T-cell (primary cell): ENCODE measurements around the gene WNT7A. TPM values are rescaled to one million over a fixed set of nuclear protein-coding genes. Genes with fewer than 3 reads are reported as not detected.

ENCODE experiments used
- ATAC-seq, 4 experiments: fragments of 200-7000 bp in 3 of 4; fragments of 150-1000 bp in 1 of 4; cut with Tn5 transposase; replicated peaks in 1 of 4; 1 replicate in 3 of 4; 2 replicates in 1 of 4; pipeline ENCODE4 v1.10.0; 2021; ENCODE audit warnings: moderate library complexity in 3 of 4, mild to moderate bottlenecking in 2 of 4, moderate number of reproducible peaks in 1 of 4
- CTCF ChIA-PET, 2 donors: fragments of 300-600 bp; sonication (Branson Sonifier 250); formaldehyde crosslinking; loops; one replicate each; lab custom pipeline; 2022; ENCODE audit warnings: antibody characterized with exemption in 2 of 2; lab: Charles Lee
- POLR2A ChIA-PET, 2 donors: fragments of 300-600 bp; sonication (Branson Sonifier 250); formaldehyde crosslinking; loops; one replicate each; lab custom pipeline; 2022; ENCODE audit warnings: antibody characterized with exemption in 2 of 2; lab: Charles Lee
- DNase-seq, 35 experiments: peaks; one replicate each; pipeline versions ENCODE4 v3.0.0 to v3.0.0-alpha.2; 2013 to 2023
- H3K27ac ChIP-seq: one replicate; pipeline ENCODE4 v1.5.1; 2013; ENCODE audit warnings: low read length
- H3K27me3 ChIP-seq, 2 experiments: replicated peaks in 1 of 2; 1 replicate in 1 of 2; 2 replicates in 1 of 2; pipeline versions ENCODE4 v1.6.1 to v1.7.0; 2013; ENCODE audit warnings: low read length in 1 of 2, mixed read lengths in 1 of 2; ENCODE audit not compliant: control insufficient read depth in 2 of 2, insufficient read depth in 2 of 2; ENCODE audit errors: extremely low read depth in 1 of 2
- H3K36me3 ChIP-seq, 2 donors: 1 replicate in 1 of 2; 2 replicates in 1 of 2; pipeline versions ENCODE4 v1.6.1 to v1.7.0; 2013; ENCODE audit warnings: low read length in 1 of 2; ENCODE audit not compliant: control insufficient read depth in 2 of 2, insufficient read depth in 1 of 2; ENCODE audit errors: extremely low read depth in 1 of 2
- H3K4me1 ChIP-seq, 2 experiments: 1 replicate in 1 of 2; 2 replicates in 1 of 2; pipeline versions ENCODE4 v1.6.1 to v1.7.0; 2013; ENCODE audit warnings: low read length in 2 of 2, mixed read lengths in 1 of 2; ENCODE audit not compliant: insufficient read depth in 2 of 2, control insufficient read depth in 1 of 2; ENCODE audit errors: extremely low read depth in 1 of 2
- H3K4me3 ChIP-seq, 2 donors: 1 replicate in 1 of 2; 2 replicates in 1 of 2; pipeline versions ENCODE4 v1.5.1 to v1.7.0; 2013; ENCODE audit warnings: mild to moderate bottlenecking in 2 of 2, low read length in 1 of 2, moderate library complexity in 1 of 2; ENCODE audit not compliant: control insufficient read depth in 1 of 2; ENCODE audit errors: extremely low read depth in 1 of 2
- H3K9me3 ChIP-seq: 2 replicates; pipeline ENCODE4 v1.7.0; 2013
- H3K27ac Mint-ChIP-seq, 2 donors: one replicate each; pipeline ENCODE4 v1.8.0; 2020 to 2021; ENCODE audit warnings: mild to moderate bottlenecking in 2 of 2, mixed read lengths in 2 of 2
- H3K27me3 Mint-ChIP-seq, 2 donors: one replicate each; pipeline ENCODE4 v1.8.0; 2021 to 2022; ENCODE audit warnings: mixed read lengths in 2 of 2
- H3K36me3 Mint-ChIP-seq: one replicate; pipeline ENCODE4 v1.8.0; 2021; ENCODE audit warnings: mixed read lengths
- H3K4me1 Mint-ChIP-seq, 3 donors: one replicate each; pipeline ENCODE4 v1.8.0; 2020 to 2022; ENCODE audit warnings: mixed read lengths in 3 of 3, mild to moderate bottlenecking in 1 of 3
- H3K4me3 Mint-ChIP-seq, 3 donors: one replicate each; pipeline ENCODE4 v1.8.0; 2020 to 2022; ENCODE audit warnings: mild to moderate bottlenecking in 3 of 3, mixed read lengths in 3 of 3, moderate library complexity in 3 of 3
- H3K9me3 Mint-ChIP-seq, 3 donors: one replicate each; pipeline ENCODE4 v1.8.0; 2020 to 2022; ENCODE audit warnings: mixed read lengths in 3 of 3
- WGBS: methylation state at CpG from one replicate; pipeline ENCODE4 v1.1.5; 2013; ENCODE audit warnings: missing lambda C conversion rate; ENCODE audit not compliant: insufficient coverage; 5-methylcytosine and 5-hydroxymethylcytosine counted together
- total RNA-seq, 35 experiments: library from RNA in 6 of 35; stranded (reverse) in 6 of 35; fragments of 120-200 nt in 1 of 35; gene quantifications; one replicate each; pipeline versions ENCODE4 v1.2.1 to v1.2.4 and lab custom pipeline; 2013 to 2026

The WNT7A gene
- total RNA-seq, 5 donors from 2014 or later (not counting 1 experiment from before 2014, with no cell fraction given), result 8.2 to 15.4 (median 11.7) TPM

DNA sequence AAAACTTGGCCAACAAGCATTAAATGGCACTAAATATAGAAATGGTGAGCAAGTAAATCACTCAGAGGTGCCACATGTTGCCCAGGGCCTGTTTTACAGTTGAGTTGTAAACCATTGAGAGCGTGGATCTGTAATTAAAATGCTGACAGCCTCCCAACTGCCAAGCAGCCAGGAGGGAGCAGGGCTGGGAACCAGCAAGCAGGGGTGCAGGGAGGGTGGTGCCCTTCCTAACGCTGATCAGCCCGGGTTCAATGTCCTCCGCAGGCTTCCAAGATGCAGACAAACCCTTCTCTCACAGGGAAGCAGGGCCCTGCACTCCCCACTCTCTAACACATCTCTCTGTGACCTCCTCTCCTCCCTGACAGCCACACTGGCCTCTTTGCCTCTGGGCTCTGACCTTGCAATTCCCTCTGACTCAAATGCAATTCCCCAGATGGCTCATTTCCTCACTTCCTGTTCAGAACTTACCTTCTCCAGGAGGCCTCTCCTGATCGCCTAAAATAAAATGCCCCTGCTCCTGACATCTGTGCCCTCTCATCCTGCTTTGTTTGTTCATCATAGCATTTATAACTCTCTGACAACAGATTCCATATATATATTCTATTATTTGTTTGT is 40.0 kb downstream of the WNT7A start:
- DNase-seq (no peak), ATAC-seq (no peak)
- 91% methylated on average over 4 of the region's 5 CpGs for WGBS
- ChIA-PET POLR2A (no interaction called here), CTCF (no interaction called here)
- no peaks in the 10 kb centered on the region for H3K9me3 Mint-ChIP-seq
- Histone ChIP-seq H3K27ac (no peak overlapping the region), H3K4me3 (no peak overlapping the region), H3K4me1 (no peaks in the 10 kb centered on the region), H3K9me3 (no peaks in the 10 kb centered on the region), H3K27me3 (peaks cover 0 to 13% of the 10 kb centered on the region in 2 experiments), H3K36me3 (no peaks in the 10 kb centered on the region)
- no peak overlapping the region for H3K27ac Mint-ChIP-seq
- H3K4me3 Mint-ChIP-seq, result no peak overlapping the region
- no peaks in the 10 kb centered on the region for H3K36me3 Mint-ChIP-seq
- peaks cover 2 to 7% (median 5%) of the 10 kb centered on the region in 3 donors for H3K4me1 Mint-ChIP-seq
- H3K27me3 Mint-ChIP-seq, result no peaks in the 10 kb centered on the region

DNA sequence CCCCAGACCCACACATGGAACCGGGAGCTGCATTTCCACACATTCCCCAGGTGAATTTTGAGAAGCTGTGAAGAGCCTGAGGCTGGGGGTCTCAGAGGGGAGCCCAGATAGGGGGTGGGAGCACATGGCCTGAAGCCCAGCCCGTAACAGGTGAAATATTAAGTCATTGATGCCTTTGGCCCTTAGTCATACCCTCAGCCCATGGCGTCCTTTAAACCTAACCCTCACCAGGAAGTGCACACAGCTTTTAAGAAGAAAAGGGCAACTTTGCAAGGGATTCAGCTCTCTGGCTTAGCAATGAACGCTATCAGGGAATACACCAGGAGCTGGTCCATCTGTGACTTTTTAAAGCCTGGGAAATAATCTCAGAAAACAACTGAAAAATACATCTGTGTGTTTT is 40.6 kb downstream of the WNT7A start:
- H3K9me3 Mint-ChIP-seq, result no peaks in the 10 kb centered on the region
- WGBS, result 71% methylated on average over 2 of the region's 4 CpGs
- CTCF ChIA-PET, result interaction anchor here in 1 of 2 donors (0.6 kb wide), 1 partner anchor 122 kb away, joined by 4 read pairs; no protein-coding TSS in a partner anchor
- peaks cover 2 to 13% (median 5%) of the 10 kb centered on the region in 3 donors for H3K4me1 Mint-ChIP-seq
- H3K27ac ChIP-seq, result no peak overlapping the region
- no peaks in the 10 kb centered on the region for H3K36me3 ChIP-seq
- no peaks in the 10 kb centered on the region for H3K36me3 Mint-ChIP-seq
- H3K4me3 ChIP-seq, result no peak overlapping the region
- H3K4me3 Mint-ChIP-seq, result no peak overlapping the region
- POLR2A ChIA-PET, result no interaction called here
- H3K4me1 ChIP-seq, result no peaks in the 10 kb centered on the region
- DNase-seq (no peak), ATAC-seq (no peak)
- H3K27me3 ChIP-seq, result peaks cover 0 to 11% of the 10 kb centered on the region in 2 experiments
- no peak overlapping the region for H3K27ac Mint-ChIP-seq
- H3K27me3 Mint-ChIP-seq, result no peaks in the 10 kb centered on the region
- no peaks in the 10 kb centered on the region for H3K9me3 ChIP-seq

DNA sequence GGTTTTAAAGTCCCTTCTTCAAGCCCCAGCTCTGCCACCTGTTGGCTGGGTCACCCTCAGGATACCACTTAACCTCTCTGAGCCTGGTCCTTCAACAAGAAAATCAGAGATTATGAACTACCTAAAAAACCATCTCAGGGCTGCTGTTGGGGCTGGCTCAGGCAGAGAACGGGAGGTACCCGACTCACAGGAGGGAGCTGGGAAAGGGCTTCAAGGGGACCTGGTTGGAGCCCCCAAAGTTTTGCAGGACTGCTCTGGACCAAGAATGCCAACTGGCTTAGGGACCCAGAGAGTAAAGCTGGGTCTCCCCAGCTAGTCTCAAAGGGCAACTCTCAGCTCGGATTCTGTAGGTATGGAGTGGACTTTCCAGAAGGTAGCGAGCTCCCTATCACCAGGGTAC is 41.5 kb downstream of the WNT7A start:
- Histone ChIP-seq H3K4me1 (no peaks in the 10 kb centered on the region), H3K27me3 (peaks cover 0 to 13% of the 10 kb centered on the region in 2 experiments), H3K27ac (no peak overlapping the region), H3K4me3 (no peak overlapping the region), H3K9me3 (no peaks in the 10 kb centered on the region), H3K36me3 (no peaks in the 10 kb centered on the region)
- ChIA-PET CTCF (no interaction called here), POLR2A (no interaction called here)
- no peaks in the 10 kb centered on the region for H3K9me3 Mint-ChIP-seq
- no peaks in the 10 kb centered on the region for H3K27me3 Mint-ChIP-seq
- peaks cover 0 to 13% (median 5%) of the 10 kb centered on the region in 3 donors for H3K4me1 Mint-ChIP-seq
- H3K36me3 Mint-ChIP-seq, result no peaks in the 10 kb centered on the region
- H3K4me3 Mint-ChIP-seq, result no peak overlapping the region
- DNase-seq, result no peak
- no peak for ATAC-seq
- no peak overlapping the region for H3K27ac Mint-ChIP-seq
- WGBS, result 89% methylated on average over 2 of the region's 4 CpGs

DNA sequence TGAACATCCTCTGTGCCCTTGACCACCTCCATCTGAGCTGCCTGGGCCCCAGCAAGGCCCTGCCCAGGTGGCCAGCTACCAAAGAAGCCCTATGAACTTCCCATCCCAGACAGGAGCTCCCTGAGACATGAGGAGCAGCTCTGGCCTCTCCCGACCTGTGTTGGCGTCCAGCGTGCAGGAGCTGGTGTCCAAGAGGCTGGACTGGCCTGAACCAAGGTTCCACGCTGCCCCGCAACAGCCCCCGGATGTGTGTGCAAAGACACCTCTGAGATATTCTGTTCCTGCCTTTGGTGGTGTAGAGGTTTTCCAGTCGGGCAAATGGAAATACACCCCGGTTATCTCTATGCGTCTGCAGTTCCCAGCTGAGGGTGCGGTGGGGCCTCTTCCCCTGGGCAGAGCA is 42.1 kb downstream of the WNT7A start:
- Mint-ChIP-seq H3K27ac (no peak overlapping the region), H3K4me1 (peaks cover 2 to 18% (median 12%) of the 10 kb centered on the region in 3 donors), H3K4me3 (no peak overlapping the region), H3K9me3 (no peaks in the 10 kb centered on the region), H3K36me3 (peaks cover 5% of the 10 kb centered on the region), H3K27me3 (no peaks in the 10 kb centered on the region)
- Histone ChIP-seq H3K27ac (no peak overlapping the region), H3K36me3 (no peaks in the 10 kb centered on the region), H3K4me3 (no peak overlapping the region), H3K4me1 (no peaks in the 10 kb centered on the region), H3K27me3 (peaks cover 0 to 14% of the 10 kb centered on the region in 2 experiments), H3K9me3 (no peaks in the 10 kb centered on the region)
- ATAC-seq, result no peak
- 82% methylated on average over 10 of the region's 10 CpGs for WGBS
- ChIA-PET POLR2A (no interaction called here), CTCF (no interaction called here)
- DNase-seq, result no peak

- CTCF ChIA-PET, result no interaction called here
- 83% methylated on average over 9 of the region's 12 CpGs for WGBS
- POLR2A ChIA-PET, result no interaction called here
Measured at GRCh38 chr3:13836658-13837587, 42.9 kb downstream of the WNT7A start.

GRCh38 chr3:13835246-13835645 is 44.6 kb downstream of the WNT7A start:
- no peaks in the 10 kb centered on the region for H3K27me3 Mint-ChIP-seq
- no peak overlapping the region for H3K27ac Mint-ChIP-seq

More at GRCh38 chr3:13836658-13837587, 42.9 kb downstream of the WNT7A start:
- H3K36me3 Mint-ChIP-seq, result peaks cover 5% of the 10 kb centered on the region
- H3K27ac Mint-ChIP-seq, result no peak overlapping the region
- H3K4me1 ChIP-seq, result no peaks in the 10 kb centered on the region
- no peaks in the 10 kb centered on the region for H3K9me3 ChIP-seq
- ATAC-seq (no peak), DNase-seq (no peak)
- no peaks in the 10 kb centered on the region for H3K36me3 ChIP-seq
- H3K27me3 Mint-ChIP-seq, result no peaks in the 10 kb centered on the region
- H3K4me1 Mint-ChIP-seq, result peaks cover 2 to 18% (median 12%) of the 10 kb centered on the region in 3 donors
- no peak overlapping the region for H3K4me3 Mint-ChIP-seq
- H3K27ac ChIP-seq, result no peak overlapping the region
- no peak overlapping the region for H3K4me3 ChIP-seq
- H3K27me3 ChIP-seq, result peaks cover 0 to 10% of the 10 kb centered on the region in 2 experiments
- H3K9me3 Mint-ChIP-seq, result no peaks in the 10 kb centered on the region

More at GRCh38 chr3:13835246-13835645, 44.6 kb downstream of the WNT7A start:
- Histone ChIP-seq H3K36me3 (no peaks in the 10 kb centered on the region), H3K4me1 (no peaks in the 10 kb centered on the region), H3K9me3 (no peaks in the 10 kb centered on the region), H3K4me3 (no peak overlapping the region), H3K27me3 (peaks cover 0 to 9% of the 10 kb centered on the region in 2 experiments), H3K27ac (no peak overlapping the region)
- no peaks in the 10 kb centered on the region for H3K9me3 Mint-ChIP-seq
- CTCF ChIA-PET, result no interaction called here
- H3K36me3 Mint-ChIP-seq, result peaks cover 13% of the 10 kb centered on the region
- H3K4me1 Mint-ChIP-seq, result peaks cover 2 to 18% (median 12%) of the 10 kb centered on the region in 3 donors
- H3K4me3 Mint-ChIP-seq, result no peak overlapping the region
- 70% methylated on average over 9 of the region's 9 CpGs for WGBS
- ATAC-seq (no peak), DNase-seq (no peak)
- POLR2A ChIA-PET, result no interaction called here
